Measurements from ENCODE around the gene CENATAC.
"Not testable (repeated sequence)": the region's sequence is repeated elsewhere in the genome, so short reads cannot be mapped to it uniquely, and the experiment has no call there.

Gene CENATAC, protein sequence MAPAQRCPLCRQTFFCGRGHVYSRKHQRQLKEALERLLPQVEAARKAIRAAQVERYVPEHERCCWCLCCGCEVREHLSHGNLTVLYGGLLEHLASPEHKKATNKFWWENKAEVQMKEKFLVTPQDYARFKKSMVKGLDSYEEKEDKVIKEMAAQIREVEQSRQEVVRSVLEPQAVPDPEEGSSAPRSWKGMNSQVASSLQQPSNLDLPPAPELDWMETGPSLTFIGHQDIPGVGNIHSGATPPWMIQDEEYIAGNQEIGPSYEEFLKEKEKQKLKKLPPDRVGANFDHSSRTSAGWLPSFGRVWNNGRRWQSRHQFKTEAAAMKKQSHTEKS

DNA sequence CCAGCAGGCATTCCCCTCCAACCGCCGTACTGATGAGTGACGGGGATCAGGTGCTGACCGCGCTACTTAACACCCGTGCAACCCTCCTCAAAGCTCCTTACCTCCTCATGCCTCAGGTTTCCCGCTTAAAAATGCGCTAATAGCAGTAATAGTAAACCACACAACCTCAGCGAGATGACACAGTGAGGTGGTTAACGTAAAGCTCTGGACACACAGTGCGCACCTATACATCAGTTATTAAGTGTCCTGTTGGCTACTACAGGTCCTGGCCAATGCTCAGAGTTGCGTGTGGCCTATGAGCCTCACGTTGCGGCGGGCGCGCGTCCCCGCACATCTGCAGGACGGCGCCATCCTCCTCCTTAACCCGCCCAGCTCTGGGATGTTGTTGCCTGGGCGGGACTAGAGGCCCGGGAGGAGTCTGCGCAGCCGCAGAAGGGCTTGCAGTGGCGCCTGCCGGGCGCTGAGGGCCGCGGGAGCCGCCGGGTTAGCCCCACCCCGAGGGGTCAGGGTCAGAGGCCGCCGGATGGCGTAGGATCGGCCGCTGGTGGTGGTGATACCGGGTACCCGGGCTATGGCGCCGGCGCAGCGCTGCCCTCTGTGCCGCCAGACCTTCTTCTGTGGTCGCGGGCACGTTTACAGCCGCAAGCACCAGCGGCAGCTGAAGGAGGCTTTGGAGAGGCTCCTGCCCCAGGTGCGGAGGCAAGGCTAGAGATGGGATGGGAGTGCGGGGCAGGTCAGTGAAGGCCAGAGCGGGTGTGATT is at the start of gene CENATAC:
TSS of gene CENATAC (plus strand) at position 512 of the 761 bp plus-strand sequence. CDS start at position 572, 60 bp downstream.
- DNase-seq: peak; percentile 92

DNA sequence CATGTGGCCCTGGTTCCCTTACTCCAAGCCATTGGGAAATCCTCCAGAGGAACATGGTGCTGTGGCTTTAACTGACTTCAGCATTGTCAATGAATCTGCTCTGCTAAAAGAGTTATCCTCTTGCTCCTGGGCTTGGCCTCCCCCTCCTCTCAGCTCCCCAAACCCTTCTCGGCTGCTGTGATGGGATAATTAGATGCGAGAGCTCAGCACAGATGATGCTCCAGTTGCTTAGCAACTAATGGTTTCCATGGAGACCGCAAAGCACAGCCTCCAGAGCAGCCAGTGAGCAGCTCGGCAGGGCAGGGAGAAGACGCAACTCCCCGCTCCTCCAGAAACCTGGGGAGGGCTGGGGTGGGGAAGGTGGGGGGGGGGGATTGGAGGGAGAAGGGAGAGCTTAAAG is 44.7 kb upstream of the CENATAC start:
- DNase-seq: peak; percentile 94

DNA sequence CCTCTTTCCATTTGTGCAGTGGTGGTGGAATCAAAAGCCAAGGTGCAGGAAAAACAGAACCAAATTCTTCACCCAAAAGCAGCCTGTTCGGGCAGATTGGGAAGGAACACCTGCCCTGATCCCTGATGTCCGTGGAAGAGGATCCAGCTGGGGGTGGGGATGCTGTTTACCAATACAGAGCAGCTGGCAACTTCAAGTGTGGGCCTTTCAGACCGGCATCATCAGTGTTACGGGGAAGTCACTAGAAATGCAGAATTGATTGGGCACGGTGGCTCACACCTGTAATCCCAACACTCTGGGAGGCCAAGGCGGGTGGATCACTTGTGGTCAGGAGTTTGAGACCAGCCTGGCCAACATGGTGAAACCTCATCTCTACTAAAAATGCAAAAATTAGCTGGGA is 44.0 kb upstream of the CENATAC start:
- DNase-seq: not testable (repeated sequence)

DNA sequence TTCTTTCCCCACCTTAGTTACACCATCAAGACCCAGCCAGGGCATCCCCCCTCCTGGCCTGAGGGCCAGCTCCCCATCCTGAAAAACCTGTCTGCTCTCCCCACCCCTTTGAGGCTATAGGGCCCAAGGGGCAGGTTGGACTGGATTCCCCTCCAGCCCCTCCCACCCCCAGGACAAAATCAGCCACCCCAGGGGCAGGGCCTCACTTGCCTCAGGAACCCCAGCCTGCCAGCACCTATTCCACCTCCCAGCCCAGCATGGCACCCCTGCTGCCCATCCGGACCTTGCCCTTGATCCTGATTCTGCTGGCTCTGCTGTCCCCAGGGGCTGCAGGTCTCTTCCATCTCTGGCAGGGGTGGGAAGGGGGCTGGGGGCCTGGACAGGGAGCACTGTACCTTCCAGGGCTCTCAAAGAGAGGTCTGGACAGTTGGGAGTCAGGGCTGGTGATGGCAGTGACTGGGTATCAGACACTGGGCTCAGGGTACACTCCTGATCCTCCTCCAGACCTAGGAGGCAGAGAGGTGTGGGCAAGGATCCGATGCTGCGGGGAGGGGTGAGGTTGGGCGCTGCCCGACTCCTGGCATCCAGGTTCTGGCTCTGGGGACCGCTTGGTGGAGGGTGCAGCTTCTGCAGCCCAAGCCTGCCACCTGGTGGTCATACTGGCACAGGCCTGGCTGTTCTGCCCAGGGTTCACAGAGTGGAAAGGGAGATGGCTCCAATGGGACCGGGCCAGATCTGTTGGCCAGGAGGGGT is 41.7 kb upstream of the CENATAC start, which contains the start of gene UPK2:
TSS of gene UPK2 (plus strand) at position 205 of the 753 bp plus-strand sequence. CDS start at position 258, 53 bp downstream.
- DNase-seq: peak; percentile 85

DNA sequence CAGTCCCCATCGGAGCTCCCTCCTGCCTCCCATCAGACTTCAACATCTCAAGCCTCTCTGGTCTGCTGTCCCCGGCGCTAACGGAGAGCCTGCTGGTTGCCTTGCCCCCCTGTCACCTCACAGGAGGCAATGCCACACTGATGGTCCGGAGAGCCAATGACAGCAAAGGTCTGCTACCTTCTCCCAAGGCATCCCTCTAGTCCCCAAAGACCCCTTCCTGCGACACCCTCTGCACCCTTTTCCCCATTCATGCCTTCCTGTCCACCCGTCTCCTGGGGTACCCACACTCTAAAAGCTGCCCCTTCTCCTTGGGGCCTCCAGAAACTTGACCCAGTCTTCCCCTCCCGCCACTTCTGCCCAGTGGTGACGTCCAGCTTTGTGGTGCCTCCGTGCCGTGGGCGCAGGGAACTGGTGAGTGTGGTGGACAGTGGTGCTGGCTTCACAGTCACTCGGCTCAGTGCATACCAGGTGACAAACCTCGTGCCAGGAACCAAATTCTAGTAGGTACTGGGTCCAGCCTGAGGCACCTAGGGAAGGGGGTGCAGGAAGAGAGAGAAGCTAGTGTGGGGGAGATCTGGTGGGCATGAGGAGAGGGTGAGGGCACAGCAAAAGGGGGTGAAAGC is 41.0 kb upstream of the CENATAC start:
- DNase-seq: no peak

DNA sequence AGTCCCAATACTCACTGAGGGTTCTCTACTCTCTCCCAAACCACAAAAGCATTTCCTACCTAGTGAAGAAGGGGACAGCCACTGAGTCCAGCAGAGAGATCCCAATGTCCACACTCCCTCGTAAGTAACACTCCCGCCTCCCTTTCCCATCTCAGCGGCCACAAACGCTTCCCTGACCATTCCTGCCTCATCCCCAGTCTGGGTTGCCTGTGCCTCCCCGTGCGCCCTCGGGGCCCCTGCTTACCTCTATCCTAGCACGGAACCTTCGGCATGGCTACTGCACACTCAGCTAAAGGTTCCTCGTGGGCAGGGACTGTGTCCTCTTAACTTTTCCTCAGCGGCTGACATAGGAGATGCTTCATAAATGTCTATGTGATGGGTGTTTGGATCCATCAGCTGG is 40.4 kb upstream of the CENATAC start:
- DNase-seq: no peak

DNA sequence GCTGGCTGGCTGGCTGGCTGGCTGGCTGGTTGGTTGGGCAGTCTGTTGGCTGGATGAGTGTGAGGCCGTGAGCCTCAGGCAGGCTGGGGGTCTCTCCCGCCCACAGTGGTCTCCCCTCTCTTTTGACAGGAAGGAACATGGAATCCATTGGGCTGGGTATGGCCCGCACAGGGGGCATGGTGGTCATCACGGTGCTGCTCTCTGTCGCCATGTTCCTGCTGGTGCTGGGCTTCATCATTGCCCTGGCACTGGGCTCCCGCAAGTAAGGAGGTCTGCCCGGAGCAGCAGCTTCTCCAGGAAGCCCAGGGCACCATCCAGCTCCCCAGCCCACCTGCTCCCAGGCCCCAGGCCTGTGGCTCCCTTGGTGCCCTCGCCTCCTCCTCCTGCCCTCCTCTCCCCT is 40.0 kb upstream of the CENATAC start:
- no peak for DNase-seq

DNA sequence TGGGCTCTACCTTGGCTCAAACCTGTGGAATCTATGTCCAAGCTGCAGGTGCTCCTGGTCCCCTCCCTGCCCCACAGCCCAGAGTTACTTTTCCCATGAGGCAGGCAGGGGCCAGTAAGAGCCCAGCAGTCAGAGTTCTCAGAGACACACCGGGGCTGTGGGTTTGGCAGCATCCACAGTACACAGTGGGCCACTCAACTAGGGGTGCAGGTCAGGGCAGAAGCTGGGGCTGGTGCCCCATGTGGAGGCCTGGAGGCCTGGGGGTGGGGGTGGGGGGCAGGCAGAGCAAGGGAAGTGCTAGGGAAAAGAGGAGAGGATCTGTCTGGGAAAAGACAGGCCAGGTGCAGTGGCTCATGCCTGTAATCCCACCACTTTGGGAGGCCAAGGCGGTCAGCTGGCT is 39.4 kb upstream of the CENATAC start:
- no peak for DNase-seq

DNA sequence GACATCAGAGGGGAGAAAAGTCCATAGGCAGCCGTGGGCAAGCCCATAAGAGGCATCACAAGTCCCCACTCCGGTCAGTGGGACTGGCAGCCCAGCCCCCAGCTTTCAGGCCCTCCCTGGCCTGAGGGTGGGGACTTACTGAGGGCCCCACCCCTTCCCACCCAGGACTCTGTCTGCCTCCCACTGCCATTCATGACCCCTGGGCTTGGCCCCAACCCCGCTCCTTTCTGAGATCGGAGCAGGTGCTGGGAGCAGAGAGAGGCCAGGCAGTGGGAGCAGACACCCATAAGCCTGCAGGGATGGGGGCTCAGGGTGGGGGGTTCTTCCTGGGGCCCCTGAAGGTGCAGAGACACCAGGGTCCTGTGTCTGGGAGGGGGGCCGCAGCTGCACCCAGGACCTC is 36.7 kb upstream of the CENATAC start:
- DNase-seq: no peak

DNA sequence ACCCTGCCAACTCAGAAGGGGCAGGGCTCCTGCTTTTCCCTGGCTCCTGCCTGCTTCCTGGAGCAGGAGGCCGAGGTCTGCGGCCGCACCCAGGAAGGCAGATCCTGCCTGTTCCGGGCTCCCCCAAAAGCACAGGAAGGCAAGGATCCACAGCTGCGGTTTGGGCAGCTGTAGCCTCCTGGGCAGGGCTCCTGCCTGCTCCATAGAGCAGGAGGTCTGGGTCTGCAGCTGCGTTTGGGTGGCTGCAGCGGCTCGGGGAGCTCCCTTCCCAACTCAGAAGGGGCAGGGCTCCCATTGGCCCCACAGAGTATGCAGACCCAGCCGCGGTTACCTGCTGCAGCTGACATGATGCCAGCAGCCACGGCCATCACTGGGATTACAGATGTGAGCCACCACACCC is 36.3 kb upstream of the CENATAC start:
- DNase-seq: no peak

DNA sequence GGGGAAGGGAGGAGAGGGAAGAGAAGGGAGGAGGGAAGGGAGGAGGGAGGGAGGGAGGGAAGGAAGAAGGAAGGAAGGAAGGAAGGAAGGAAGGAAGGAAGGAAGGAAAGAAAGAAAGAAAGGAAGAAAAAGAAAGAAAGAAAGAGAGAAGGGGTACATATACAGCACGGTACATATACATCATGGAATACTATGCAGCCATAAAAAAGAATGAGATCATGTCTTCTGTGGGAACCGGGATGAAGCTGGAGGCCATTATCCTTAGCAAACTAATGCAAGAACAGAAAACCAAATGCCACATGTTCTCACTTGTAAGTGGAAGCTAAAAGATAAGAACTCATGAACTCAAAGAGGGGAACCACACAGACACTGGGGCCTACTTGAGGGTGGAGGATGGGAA is 28.4 kb upstream of the CENATAC start:
- DNase-seq: not testable (repeated sequence)

DNA sequence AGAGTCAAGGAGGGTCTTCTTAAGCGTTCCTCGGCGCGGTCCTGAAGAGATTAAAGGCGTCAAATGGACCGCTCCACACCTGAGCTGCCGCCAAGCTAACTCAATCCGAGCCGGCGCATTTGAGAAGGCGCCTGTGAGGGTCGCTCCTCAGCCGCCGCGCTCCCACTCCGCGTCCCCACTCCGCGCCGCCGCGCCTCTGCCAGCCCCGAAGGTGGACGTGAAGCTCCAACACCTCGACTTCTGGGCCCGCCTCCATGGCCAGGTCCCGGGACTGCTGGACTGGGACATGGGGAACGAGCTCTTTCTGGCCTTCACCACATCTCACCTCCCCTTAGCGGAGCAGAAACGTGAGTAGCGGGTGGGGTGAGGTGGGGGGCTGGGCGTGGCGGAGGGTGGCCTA is 26.3 kb upstream of the CENATAC start, which contains the start of gene FOXR1:
TSS of gene FOXR1 (plus strand) at position 116 of the 400 bp plus-strand sequence. CDS start at position 287, 171 bp downstream.
- no peak for DNase-seq

DNA sequence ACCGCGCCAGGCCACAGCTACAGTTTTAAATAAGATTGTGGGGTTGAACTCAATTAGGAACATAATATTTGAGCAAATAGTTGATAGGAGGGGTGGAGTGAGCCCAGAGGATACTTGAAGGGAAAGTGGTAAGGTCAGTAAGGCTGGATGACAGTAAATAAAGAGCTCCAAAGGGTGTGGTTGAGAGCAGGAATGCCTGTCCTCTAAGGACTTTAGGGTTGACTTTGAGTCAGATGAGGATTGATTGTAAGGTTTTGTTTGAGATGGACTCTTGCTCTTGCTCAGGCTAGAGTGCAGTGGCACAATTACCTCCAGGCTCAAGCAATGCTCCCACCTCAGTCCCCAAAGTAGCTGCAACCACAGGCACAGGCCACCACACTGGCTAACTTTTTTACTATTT is 24.0 kb upstream of the CENATAC start:
- no peak for DNase-seq

DNA sequence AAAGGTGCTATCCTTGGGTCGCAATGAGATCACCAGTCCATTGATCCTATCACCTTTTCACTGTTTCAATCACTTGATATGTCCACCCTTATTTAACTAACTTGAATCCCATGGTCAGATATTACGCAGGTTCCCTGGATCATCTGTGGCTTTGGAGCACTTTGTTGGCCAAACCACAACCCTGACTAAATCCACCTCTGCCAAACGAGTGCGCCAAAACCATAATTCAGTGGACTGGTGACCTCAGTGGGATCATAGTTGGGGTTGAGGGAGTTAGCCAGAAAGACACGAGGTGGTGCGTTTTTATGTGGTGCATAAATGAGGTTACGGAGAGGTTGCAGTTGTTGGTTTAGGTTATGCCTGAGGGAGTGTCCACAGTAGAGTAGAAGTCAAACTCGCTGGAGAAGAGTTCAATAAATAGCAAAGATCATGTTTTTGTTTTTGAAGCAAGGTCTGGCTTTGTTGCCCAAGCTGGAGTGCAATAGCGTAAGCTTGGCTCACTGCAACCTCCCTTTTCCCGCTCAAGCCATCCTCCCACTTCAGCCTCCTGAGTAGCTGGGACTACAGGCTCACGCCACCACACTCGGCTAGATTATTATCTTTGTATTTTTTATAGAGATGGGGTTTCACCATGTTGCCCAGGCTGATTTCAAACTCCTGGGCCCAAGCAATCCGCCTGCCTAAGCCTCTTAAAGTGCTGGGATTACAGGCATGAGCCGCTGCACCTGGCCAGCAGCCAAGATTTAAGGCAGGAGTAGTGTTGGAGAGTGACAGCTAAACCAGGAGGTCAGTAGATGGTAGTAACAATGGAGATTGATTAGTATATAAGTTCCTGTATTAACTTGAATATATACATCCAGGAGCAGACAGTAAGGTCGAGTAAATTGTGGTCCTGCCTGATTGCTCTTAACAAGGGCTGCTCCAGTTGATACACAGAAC is 21.9 kb upstream of the CENATAC start:
- no peak for DNase-seq

DNA sequence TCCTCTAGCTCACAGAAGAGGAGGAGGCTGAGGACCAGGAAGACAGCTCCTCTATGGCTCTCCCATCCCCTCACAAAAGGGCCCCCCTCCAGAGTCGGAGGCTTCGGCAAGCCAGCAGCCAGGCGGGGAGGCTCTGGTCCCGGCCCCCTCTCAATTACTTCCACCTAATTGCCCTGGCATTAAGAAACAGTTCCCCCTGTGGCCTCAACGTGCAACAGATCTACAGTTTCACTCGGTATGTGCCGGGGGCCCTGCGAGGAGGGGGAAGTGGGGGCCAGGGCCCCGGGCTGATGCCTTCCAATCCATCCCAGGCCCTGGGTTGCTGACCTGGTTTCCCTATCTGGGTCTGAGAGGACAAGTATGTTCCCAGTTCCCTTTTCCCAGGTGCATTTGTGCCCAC is 18.5 kb upstream of the CENATAC start:
- DNase-seq: peak; percentile 9

DNA sequence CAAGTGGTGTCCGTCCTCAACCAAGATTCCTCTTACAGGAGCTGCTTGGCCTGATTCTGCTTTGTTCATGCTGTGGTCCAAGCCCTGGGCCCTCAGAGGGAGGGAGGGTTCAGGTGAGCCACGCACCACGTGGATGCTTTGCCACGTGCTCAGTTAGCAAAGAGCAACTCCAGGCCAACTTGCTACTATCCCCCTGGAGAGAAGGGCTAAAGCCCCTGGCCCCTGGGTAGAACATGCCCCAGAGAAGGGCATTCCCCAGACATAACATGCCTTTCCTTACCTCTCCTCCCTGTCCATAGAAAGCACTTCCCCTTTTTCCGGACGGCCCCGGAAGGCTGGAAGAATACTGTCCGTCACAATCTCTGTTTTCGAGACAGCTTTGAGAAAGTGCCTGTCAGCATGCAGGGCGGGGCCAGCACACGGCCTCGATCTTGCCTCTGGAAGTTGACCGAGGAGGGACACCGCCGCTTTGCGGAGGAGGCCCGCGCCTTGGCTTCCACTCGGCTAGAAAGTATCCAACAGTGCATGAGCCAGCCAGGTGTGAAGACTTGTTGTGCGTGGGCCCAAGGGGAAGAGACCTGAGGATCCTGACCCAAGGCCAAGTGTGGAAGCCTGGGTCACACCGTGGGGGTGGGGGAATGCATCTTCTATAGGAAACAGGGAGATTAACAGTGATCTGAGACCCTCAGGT is 17.6 kb upstream of the CENATAC start:
- DNase-seq: no peak

DNA sequence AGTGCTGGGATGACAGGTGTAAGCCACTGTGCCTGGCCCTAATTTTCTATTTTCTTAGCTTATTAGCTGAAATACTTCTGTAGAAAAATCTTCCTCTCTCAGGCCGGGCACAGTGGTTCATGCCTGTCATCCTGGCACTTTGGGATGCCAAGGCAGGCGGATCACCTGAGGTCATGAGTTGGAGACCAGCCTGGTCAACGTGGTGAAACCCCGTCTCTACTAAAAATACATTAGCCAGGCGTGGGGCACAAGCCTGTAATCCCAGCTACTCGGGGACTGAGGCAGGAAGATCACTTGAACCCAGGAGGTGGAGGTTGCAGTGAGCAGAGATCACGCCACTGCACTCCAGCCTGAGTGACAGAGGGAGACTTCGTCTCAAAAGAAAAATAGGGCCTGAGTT is 13.6 kb upstream of the CENATAC start:
- DNase-seq: not testable (repeated sequence)

DNA sequence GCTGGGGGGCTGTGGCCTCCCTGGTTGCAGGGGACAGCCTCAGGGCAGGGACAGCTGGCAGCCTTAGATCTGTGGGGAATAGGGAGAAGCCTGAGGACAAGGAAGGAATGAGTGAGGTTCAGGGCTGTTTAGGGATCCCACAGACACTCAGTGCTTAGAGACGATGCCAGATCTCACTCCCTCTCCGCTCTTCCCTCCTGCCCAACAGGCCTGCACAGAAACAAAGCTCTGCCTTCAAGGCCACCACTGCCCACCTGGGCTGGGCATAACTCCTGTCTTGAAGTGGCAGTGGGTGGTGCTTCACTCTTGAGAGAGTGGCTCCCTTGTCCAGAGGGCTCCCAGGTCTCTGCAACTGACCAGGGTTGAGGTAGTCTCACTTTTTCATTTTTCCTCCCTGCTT is 13.1 kb upstream of the CENATAC start:
- DNase-seq: no peak

DNA sequence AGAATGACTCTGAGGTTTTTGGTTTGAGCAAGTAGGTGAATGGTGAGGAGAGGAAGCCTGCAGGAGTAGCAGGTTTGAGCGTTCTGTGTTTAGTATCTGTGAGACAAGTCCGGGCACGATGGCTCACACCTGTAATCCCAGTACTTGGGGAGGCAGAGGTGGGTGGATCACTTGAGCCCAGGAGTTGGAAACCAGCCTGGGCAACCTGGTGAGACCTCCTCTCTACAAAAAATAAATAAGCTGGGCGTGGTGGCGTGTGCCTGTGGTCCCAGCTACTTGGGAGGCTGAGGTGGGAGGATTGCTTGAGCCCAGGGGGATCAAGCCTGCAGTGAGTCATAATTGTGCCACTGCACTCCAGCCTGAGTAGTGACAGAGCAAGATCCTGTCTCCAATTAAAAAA is 9.7 kb upstream of the CENATAC start:
- no peak for DNase-seq

DNA sequence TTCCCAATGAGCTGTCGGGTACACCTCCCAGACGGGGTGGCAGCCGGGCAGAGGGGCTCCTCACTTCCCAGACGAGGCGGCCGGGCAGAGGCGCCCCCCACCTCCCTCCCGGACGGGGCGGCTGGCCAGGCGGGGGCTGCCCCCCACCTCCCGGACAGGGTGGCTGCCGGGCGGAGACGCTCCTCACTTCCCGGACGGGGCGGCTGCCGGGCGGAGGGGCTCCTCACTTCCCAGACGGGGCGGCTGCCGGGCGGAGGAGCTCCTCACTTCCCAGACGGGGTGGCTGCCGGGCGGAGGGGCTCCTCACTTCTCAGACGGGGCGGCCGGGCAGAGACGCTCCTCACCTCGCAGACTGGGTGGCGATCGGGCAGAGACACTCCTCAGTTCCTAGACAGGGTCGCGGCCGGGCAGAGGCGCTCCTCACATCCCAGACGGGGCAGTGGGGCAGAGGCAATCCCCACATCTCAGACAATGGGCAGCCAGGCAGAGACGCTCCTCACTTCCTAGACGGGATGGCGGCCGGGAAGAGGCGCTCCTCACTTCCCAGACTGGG is 6.4 kb upstream of the CENATAC start:
- not testable (repeated sequence) for DNase-seq
